D341Med (cell line): ENCODE measurements around the gene CSAG1.
"Not testable (repeated sequence)": the region's sequence is repeated elsewhere in the genome, so short reads cannot be mapped to it uniquely, and the experiment has no call there.

Source experiments
- DNase-seq: peaks from one replicate; pipeline ENCODE4 v3.0.0; 2012; ENCODE audit warnings: low spot score

Gene CSAG1

GRCh38 chrX:152697952-152698931 lies 35.3 kb downstream of the CSAG1 start, which contains the start of gene MAGEA3:
Gene MAGEA3 (plus strand): TSS chrX:152698794. CDS start chrX:152700833, 2,039 bp downstream.
- not testable (repeated sequence) for DNase-seq

- DNase-seq = not testable (repeated sequence)
Observed at GRCh38 chrX:152681012-152681411, 52.5 kb downstream of the CSAG1 start.
